ENCODE data around the gene HTR1A.

HTR1A gene

GRCh38 chr5:63962279-63962678 is at the start of gene HTR1A:
TSS of gene HTR1A (minus strand) at chr5:63962445. CDS start at chr5:63961719, 726 bp downstream.
- DNase-seq (ENCODE audit: low read depth in 1 of 2, low spot score in 1 of 2) = no peak

GRCh38 chr5:64003966-64004365 is 41.7 kb upstream of the HTR1A start:
- DNase-seq (ENCODE audit: low read depth in 1 of 2, low spot score in 1 of 2) = no peak

GRCh38 chr5:64000096-64000495 is 37.9 kb upstream of the HTR1A start:
- no peak for DNase-seq (ENCODE audit: low read depth in 1 of 2, low spot score in 1 of 2)

DNA sequence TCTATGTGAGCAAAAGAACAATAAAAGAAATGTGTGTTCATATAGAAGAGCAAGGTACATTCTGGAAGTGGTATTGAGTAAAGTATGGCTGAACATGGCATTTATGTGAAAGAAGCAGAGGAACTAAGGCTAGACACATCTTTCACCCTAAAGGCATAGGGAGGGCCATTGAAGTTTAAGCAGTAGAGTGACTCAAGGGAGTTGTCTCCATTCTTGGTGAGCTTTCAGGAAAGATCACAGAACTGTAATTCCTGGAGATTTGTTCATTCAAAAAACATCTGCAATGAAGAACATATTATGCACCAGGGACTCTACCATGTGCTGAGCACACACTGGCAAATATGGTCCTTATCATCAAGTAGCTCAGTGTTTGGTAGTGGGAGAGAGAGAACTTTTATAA is 24.8 kb upstream of the HTR1A start:
- DNase-seq (ENCODE audit: low read depth in 1 of 2, low spot score in 1 of 2) = no peak

DNA sequence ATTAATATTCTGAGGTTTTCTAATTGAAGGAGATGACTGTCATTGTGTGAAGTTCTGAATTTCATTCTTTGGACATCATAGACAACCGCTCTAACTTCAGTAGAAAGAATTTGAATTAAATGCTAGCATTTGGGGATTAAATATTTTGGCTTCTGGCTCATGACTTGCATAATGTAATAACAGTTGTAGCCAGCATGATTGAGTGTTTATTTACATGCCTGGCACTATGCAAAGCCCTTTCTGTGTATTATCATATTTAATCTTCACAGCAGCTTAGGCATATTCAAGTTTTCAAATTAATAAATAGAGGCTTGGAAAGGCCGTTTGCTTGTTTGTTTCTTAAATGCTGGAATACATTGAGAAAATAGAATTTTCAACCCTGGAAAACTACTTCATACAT is 19.6 kb upstream of the HTR1A start:
- no peak for DNase-seq (ENCODE audit: low read depth in 1 of 2, low spot score in 1 of 2)

GRCh38 chr5:63963926-63964325 is 1.7 kb upstream of the HTR1A start:
- DNase-seq (ENCODE audit: low read depth in 1 of 2, low spot score in 1 of 2) = no peak

DNA sequence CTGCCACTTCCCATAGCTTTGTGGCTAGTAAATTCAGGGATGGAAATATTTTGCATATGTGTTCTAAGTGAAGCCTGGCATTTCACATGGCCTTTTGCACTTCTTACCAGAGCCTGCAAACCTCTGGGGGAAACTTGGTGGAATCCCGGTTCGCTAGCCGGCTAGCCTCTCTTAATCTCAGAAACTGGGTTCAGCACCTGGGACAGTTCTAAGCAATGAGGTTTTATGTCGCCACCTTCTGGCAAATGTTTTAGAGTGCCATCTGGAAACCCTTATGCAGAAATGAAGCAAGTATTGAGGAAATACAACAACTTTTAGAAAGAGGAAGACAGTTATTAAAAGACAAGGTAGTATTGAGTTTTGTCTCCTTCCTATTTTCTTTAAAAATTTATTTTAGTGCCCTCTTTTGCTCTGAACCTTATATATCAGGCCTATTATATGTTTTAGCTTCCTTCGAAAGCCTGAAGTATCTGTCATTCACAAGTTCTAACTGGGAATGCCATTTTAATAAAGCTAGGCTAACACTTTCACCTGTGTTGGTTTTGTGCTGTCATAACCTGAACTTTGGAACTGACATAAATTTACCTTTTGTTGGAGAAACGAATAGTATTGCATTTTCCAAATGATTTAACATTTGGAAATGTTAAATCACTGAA is 963 bp upstream of the HTR1A start:
- DNase-seq (ENCODE audit: low read depth in 1 of 2, low spot score in 1 of 2) = no peak

DNA sequence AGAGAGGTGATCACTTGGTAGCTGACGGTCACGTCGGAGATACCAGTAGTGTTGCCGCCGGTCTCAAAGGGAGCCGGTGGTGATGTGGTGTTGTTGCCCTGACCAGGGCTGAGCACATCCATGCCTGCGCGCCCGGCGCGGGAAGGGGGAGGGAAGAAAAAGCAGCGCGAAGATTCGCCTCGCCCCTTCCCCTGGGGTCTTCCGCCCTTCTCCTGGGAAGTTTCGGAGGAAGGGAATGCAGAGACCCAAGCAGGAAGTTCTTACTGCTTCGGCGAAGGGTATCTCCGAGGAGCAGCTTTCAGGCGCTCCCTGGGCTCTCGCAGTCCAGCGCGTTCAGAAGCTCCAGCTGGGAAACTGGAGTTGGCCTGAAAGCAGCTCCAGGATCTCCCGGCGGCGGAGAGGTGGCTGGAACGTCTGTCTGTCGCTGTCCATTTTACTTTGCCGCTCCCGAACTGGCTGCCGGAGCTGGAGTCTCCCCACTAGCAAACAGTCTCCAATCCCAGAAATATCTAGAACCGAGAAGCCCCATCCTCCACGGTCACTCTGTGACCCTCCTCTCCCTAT is 565 bp downstream of the HTR1A start:
- DNase-seq (ENCODE audit: low read depth in 1 of 2, low spot score in 1 of 2) = no peak

GRCh38 chr5:63961125-63961597 is 1.1 kb downstream of the HTR1A start:
- DNase-seq (ENCODE audit: low read depth in 1 of 2, low spot score in 1 of 2) = no peak

- no peak for DNase-seq (ENCODE audit: low read depth in 1 of 2, low spot score in 1 of 2)
Measured at GRCh38 chr5:63960646-63961045, 1.6 kb downstream of the HTR1A start.

DNA sequence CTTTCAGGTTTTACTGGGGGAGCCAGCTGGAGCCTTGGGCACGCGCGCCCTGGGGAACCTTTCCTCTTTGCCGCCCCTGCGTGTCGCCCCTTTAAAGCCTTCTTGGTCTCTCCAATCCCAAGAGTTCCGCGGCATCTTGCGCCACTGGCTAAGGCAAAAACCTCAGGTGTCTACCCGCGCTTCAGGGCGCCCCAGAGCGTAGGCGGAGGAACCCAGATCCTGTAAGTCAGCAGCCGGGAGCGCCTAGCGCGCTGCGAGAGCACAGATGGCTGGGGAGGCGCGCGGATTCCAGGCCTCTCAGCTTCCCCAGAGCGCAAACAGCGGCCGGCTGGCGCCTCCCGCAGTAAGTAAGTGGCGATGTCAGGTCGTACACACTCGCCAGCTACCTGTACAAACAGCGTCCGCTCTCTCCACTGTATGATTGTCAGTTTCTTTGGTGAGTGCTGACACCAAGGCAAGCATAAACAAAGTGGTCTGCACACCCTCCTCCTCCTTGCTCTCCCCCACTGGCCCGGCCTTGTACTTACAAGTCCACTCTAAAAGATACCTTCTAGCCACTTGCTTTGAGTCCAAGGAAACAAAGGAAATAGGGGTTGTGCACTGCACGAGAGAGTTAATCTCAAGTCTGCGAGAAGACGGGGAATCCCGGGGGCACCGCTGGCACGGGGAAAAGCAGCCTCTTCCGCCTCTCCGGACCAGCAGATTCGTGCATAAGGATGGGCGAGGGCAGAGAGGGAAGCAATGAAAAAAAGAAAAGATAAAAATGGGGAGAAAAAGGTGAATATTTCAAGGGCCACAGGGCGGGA is 2.9 kb downstream of the HTR1A start:
- no peak for DNase-seq (ENCODE audit: low read depth in 1 of 2, low spot score in 1 of 2)

DNA sequence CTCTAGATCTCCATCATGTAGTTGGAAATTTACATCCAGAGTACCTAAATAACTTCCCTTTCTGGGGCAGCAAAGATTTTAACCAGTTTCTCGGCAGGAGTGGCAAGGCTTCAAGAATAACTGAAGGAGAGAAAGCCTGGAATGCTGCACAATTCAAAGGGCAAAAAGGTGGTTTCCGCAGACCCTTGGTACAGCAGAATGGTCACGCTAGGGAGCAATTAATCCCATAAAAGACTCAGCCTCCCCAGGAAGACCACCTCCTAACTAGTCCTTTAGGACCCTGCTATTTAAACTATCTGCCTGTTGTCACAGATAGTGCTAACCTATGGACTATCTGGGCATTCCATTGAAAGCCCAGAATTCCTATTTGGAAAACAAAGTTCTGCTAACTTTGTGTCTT is 3.6 kb downstream of the HTR1A start:
- DNase-seq (ENCODE audit: low read depth in 1 of 2, low spot score in 1 of 2) = no peak

DNA sequence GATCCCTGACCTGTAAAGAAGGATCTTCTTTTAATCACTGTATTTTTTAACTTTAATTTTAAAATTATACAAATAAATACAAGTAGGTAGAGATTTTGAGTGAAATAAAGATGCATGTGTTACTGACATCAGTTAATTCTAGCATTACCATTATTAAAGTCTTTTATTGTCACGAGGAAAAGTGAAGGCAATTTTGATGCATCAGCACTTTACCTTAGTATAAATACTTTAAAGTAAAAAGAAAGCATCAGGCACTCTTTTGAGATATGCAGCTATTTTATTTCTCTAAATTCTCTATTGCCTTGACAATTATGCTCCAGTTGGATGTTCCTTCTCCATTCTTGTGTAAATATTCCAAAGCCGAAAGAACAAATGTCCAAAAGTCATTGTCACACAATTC is 4.6 kb downstream of the HTR1A start:
- DNase-seq (ENCODE audit: low read depth in 1 of 2, low spot score in 1 of 2) = no peak

DNA sequence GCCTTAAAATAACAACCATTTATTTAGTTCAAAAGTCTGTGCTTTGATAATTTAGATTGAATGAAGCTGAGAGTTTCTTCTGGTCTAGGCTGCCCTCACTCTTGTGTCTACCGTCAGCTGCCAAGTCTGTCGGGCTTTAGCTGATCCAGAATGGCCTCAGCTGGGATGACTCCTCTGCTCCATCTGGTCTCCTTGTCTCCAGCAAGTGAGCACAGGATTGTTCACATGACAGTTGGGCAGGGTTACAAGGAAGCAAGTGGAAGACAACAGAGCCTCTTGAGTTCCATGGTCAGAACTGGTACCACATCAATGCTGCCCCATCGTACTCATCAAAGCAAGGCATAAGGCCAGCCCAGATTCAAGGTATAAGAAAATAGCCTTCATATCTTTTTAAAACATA is 9.0 kb downstream of the HTR1A start:
- no peak for DNase-seq (ENCODE audit: low read depth in 1 of 2, low spot score in 1 of 2)

DNA sequence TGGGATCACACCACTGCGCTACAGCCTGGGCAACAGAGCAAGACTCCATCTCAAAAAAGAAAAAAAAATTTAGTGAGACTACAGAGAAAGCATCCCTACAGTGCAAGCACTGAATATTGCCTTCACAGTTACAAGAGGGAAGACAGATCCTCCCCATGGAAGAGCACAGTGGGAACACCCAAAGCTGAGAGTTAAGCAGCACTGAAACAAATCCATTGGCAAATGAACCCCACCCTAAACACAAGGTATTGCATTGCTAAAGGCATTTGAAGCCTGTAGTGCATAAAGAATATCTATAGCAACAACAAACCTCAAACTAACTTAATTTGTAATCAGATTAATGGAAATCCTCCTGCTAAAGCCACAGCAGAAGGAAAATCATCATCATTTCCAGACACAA is 27.1 kb downstream of the HTR1A start:
- DNase-seq (ENCODE audit: low read depth in 1 of 2, low spot score in 1 of 2) = no peak

DNA sequence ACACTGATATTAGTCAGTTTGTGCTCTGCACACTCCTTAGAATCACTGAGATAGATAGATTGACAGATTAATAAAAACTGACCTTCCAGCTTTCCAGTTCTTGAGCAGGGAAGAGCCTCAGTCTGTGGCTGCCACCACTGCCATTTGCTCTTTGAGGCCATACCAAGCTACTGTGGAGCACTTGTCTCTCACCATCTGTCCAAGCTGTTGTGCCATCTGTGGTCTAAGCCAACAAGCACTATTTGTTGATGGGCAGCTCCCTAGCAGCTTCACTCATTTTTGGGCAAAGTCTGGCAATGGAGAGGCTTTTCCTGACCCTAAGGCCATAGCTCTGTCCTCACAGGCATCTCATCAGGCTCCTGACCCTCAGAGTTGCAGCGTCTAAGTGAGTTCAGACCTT is 30.4 kb downstream of the HTR1A start:
- DNase-seq (ENCODE audit: low read depth in 1 of 2, low spot score in 1 of 2) = no peak

DNA sequence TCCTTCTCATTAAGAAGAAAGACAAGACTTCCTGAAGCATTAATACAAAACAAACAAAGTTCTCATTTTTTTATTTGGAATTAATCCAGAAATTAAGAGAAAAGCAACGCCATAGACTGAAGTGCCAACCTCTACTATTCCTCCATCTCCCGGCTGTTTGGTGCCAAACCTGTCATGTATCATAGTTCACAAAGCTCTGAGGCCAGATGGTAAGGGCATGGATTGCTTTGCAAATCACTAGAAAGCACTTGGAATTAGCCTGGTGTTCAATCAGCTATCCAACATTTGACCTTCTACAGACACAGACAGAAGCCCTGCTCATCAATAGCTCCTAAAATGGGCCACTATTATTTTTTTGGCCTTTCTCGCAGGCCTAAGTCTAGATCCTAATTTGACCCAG is 33.8 kb downstream of the HTR1A start:
- DNase-seq (ENCODE audit: low read depth in 1 of 2, low spot score in 1 of 2) = no peak

DNA sequence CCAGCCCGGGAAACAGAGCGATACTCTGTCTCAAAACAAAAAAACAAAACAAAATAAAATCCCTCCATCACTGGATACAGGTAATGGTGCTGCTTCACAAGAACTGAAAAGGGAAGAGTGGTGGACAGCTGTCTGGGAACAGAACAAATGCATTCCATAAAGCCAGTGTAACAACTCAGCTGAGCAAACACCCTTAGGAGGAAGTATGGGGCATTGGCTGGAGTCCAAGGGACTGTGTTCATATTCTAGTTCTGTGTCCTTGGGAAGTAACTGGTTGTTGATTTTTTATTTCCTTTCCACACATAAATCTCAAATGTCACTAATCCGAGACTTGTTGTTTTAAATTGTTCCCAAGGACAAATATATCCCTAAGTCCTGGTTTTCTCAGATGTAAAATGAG is 38.3 kb downstream of the HTR1A start:
- no peak for DNase-seq (ENCODE audit: low read depth in 1 of 2, low spot score in 1 of 2)

- DNase-seq (ENCODE audit: low read depth in 1 of 2, low spot score in 1 of 2) = no peak
Measured at GRCh38 chr5:63919763-63920478, 42.3 kb downstream of the HTR1A start.

- no peak for DNase-seq (ENCODE audit: low read depth in 1 of 2, low spot score in 1 of 2)
Measured at GRCh38 chr5:63916786-63917185, 45.5 kb downstream of the HTR1A start.

DNA sequence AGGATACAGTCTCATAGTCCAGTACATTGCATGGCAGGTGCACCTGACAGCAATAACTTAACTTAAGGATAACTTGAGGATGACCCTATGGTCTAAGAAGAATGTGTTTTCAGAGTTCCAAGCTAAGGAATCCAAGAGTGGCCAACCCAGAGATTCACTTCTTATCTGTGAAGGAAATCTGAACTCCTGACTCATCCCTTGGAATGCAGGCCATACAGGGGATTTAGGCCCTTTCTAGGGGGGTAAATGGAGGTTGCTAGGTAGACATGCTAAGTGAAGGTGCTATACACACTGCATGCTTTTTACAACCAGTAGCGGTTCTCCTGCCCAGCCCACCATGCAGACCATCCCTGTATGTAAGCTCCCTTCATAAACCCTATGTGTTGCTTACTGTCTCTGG is 50.4 kb downstream of the HTR1A start:
- no peak for DNase-seq (ENCODE audit: low read depth in 1 of 2, low spot score in 1 of 2)

Measured in activated T-helper 1 cell treated with anti-CD3 and anti-CD28 coated beads, Interleukin-2, amount 50 U/mL, for 16 hours (primary cell).